ENCODE measurements around the gene SIT1.

SIT1 gene

DNA sequence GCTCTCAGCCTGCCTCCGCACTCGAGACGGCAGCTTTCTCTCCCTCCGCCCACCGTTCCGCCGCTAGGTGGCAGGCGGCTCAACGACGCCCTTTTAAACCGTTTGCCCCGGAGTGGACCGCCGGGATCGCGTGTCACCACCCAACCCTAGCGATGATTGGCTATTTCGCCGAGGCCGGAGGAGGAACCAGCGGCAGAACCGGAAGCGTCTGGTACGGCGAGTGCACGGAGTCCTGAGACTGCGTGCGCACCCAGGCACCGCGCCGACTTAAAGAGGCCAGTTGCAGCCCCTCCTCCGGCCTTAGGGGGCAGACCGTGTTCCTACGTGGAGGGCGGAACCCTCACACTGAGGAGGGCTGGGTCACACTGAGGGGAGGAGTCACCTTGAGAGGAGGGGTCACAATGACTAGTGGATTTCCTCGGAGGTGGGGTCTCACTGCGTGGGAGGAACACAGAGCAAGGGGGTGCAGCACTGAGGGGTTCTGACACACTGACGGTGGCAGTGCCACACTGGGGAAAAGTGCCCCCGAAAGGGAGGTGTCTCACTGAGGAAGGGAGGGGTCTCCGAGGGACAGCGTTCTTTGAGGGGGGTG lies 46.6 kb downstream of the SIT1 start:
- peak; percentile 100 for DNase-seq

DNA sequence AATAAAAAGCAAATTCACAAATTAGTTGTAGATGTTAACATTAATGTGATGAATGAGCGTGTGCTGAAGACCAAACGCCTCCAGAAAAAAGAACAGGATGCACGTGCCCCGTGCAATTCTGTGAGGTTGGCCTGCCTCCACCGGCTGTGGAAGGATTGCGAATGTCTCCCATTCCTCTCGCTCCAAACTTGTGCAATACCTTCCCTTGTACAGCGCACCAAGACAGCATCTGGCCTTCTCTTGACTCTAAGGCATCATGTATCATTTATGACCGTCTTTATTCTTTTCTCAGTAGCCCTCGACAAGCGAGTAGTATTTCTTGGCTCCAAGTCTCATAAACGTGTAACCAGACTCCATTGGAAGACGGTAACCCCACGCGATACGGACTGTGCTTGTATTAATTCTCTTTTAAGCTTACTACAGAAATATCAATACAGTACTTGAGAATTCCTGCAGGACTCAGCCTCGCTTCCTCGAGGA lies 47.2 kb downstream of the SIT1 start:
- peak; percentile 57 for DNase-seq

DNA sequence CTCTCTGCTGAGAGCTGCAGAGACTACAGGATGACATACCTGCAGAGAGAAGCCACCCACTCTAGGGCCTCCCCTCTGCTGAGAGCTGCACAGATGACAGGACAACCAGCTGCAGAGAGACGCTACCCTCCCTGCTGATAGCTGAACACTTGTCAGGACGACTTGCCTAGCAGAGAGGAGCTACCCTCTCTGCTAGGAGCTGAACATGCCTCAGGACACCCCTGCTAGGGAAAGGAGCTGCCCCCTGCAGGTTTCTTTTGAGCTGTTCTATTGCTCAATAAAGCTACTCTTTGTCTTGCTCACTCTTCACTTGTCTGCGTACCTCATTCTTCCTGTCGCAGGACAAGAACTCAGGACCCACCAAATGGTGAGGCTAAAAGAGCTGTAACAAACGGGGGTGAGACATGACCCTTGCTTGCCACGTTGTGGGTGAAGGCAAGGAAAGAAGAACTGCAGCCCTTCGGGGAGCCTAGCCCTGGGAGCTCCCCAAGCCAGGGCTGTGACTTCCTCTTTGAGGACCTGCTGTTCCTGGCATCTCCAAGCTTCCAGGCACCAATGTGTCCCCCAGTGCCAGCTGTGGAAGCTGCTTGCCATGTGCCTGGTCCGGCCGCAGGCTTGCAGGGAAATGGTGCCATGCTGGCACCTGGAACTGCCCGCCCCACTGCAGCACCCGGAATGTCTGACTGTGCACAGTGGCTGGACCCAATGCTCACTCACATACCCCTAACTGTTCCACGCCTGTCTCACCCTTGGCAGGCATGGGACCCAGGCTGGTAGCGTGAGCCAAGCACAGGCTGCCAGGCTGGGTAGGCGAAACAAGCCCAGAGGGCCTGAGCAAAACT lies 50.7 kb downstream of the SIT1 start:
- peak; percentile 46 for DNase-seq
